Airway epithelial cell (primary cell): ENCODE data around the gene FAM111A. TPM values are rescaled to one million over a fixed set of nuclear protein-coding genes. Genes with fewer than 3 reads are reported as not detected.

Source experiments
- total RNA-seq: library from RNA; depleted of rRNA; stranded (reverse); fragments of >200 nt; gene quantifications from 2 replicates; pipeline ENCODE4 v1.2.3, GENCODE V29; 2015

The FAM111A gene
- 12.1 and 16.8 TPM in 2 replicates for total RNA-seq

DNA sequence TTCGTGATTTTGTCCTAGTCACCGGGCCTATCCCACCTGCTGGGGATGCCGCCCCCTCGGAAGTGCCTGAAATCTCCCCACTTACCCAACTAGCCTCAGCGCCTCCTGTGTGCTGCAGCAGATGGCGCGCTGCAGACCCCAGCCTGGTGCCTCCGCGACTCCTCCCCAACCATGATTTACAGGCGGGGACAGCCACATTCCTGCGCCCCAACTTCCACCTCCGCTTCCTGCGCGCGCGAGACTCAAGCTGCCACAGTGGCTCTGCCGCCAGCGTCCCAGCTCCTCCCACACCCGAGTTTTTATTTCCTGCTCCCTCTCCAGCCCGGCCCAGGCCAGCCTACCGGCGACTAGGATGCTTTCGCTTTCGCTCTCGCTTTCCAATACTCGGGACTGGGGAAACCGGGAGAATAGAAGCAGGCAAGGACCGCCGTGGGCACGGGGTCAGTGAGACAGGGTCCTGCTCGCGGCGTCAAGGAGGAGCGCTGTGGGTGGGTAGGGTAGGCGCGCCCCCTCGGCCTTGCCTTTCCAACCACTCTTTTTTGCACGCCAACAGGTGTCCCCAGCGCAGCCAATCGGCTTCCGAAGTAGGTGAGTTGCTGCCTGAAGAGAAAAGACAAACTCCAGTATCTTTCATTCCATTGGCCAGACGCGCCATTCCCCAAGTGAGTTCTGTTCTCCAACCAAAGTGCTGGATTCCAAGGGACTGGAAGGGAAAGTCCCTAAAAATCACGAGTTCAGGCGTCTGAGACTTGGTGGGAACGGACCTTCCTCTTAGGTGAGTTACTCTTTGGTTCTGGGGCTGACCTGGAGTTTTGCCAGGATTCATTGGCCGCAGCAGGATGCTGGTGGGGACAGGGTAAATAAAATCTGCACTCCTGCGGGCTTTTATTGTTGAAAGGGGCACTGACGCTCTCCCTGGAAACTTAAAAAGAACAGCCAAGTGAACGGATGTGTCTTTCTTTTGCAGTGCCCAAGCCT, at the start of gene FAM111A:
Gene FAM111A, plus strand, starts transcription at position 327 of the 978 bp plus-strand sequence. CDS start 6,017 bp downstream, outside the sequence.

GRCh38 chr11:59106363-59107336, 36.0 kb upstream of the FAM111A start, which contains the start of gene FAM111B:
Gene FAM111B (plus strand): TSS chr11:59107237. CDS start chr11:59109626, 2,389 bp downstream.

DNA sequence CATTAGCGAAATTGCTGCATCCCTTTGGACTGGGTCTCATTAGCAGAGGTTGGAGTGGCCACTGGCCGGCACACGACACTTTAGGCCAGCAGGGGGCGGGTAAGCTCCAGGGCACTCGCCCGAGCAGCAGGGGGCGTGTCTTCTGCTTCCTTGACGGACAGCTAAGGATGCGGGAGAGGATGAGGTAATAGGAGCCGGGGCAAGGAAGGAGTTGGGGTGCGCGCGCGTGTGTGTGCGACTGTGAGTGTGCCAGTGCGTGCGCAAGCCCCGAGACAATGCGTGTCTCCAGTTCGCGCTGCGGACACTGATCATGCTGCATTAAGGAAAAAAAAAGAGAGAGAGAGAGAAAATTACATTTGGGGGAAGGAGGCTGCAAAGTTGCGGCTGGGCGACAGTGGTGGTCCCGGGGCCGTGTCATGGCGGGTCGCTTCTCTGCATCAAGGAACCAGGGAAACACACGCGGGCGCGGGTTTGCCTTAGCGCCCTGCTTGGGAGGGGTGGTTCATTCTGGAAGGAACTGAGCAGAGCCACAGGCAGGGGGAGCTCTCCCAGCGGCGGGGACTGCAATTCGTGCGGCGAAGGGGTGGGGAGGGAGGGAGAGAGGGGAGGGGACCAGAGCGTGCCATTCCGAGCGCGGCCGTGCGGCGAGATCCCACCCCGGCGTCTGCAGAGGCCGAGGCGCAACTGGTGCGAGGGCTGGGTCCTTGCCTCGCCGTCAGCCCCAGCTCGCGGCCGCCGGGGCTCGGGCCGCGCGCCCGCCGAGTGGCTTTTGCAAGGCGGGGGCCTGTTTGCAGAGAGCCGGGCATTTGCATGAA, 29.1 kb downstream of the FAM111A start, which contains the start of gene DTX4:
Gene DTX4, plus strand, starts transcription at position 625 of the 815 bp plus-strand sequence. CDS start 464 bp downstream, outside the sequence.

Other genes with a start within 250 kb of the FAM111A start
- gene GLYATL1, start 203.4 kb upstream of the FAM111A start, total RNA-seq = not detected in 2 replicates
- not detected in 2 replicates for gene GLYATL1B, start 56.5 kb upstream of the FAM111A start, total RNA-seq
- gene FAM111B, start 35.6 kb upstream of the FAM111A start, total RNA-seq = 9.5 TPM in 2 replicates
- gene DTX4, start 29.3 kb downstream of the FAM111A start, total RNA-seq = 4.2 and 5.9 TPM in 2 replicates
- gene MPEG1, start 70.1 kb downstream of the FAM111A start, total RNA-seq = not detected in 2 replicates
- not detected in 2 replicates for gene OR5AN1, start 216.0 kb downstream of the FAM111A start, total RNA-seq